Gastroesophageal sphincter (tissue), 3 donors: ENCODE measurements around the gene EEF1E1.

Experiments
- EP300 ChIP-seq: sonication (generic); formaldehyde crosslinking; IDR thresholded peaks from one replicate; pipeline ENCODE4 v1.6.1; 2017; ENCODE audit warnings: antibody characterized with exemption, mild to moderate bottlenecking
- TF ChIP-seq, protein P1 (sequence below), 4 experiments: fragments of 200-600 bp in 2 of 4; fragments of 450-650 bp in 2 of 4; sonication (generic) in 1 of 4; IDR thresholded peaks; one replicate each; pipeline ENCODE4 v1.5.1; 2017 to 2019; ENCODE audit warnings: antibody characterized with exemption in 4 of 4, mild to moderate bottlenecking in 2 of 4, moderate library complexity in 2 of 4

DNA sequence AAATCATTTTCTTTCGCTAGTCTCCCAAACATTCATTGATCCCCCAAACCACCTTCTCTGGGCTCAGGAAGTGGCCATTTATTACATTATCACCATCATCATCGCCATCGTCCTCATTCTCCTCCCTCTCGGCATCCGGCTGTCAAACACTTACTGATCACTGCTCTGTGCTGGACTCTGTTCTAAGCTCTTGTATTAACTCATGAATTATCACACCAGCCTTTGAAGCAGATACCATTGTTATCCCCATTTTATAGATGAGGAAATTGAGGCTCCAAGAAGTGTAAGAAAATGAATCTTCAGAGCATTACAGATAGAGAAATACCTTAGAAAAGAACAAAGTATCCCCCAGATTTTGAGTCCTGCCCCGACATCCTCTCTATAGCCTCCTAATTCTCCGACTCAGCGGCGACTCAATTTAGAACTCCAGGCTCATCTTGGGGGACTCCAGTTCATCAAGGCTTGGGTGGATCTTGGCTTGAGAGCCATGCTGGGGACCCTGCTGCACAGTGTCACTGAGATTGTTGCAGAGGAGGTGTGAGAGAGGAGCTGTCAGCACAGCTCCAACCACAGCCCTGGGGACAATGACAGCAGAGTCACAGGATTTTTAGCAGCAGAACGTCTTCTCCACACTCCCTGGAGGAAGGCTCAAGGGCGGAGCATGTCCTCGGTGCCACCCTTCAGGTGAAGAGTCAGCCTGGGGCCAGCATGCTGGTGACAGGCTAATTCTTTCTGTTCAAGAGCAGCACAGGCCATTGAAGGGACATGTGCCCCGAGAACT, 6.6 kb upstream of the EEF1E1 start:
- TF ChIP-seq, protein P1, sequence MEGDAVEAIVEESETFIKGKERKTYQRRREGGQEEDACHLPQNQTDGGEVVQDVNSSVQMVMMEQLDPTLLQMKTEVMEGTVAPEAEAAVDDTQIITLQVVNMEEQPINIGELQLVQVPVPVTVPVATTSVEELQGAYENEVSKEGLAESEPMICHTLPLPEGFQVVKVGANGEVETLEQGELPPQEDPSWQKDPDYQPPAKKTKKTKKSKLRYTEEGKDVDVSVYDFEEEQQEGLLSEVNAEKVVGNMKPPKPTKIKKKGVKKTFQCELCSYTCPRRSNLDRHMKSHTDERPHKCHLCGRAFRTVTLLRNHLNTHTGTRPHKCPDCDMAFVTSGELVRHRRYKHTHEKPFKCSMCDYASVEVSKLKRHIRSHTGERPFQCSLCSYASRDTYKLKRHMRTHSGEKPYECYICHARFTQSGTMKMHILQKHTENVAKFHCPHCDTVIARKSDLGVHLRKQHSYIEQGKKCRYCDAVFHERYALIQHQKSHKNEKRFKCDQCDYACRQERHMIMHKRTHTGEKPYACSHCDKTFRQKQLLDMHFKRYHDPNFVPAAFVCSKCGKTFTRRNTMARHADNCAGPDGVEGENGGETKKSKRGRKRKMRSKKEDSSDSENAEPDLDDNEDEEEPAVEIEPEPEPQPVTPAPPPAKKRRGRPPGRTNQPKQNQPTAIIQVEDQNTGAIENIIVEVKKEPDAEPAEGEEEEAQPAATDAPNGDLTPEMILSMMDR (IDR thresholded peaks at IDR 0.05) = no peak
- no peak for TF ChIP-seq EP300
